AG10803 (cell line): Measurements from ENCODE around the gene KATNBL1.
"Not testable (repeated sequence)": the region's sequence is repeated elsewhere in the genome, so short reads cannot be mapped to it uniquely, and the experiment has no call there.

Experiments used
- DNase-seq: peaks from one replicate; pipeline ENCODE4 v3.0.0; 2010; ENCODE audit warnings: low read depth
- H3K4me3 ChIP-seq: 2 replicates; pipeline ENCODE4 v1.5.1; 2011; ENCODE audit warnings: mild to moderate bottlenecking, low read length, control low read depth
- CTCF ChIP-seq: conservative IDR thresholded peaks from 2 replicates; pipeline ENCODE4 v1.5.1; 2011; ENCODE audit warnings: mild to moderate bottlenecking, low read length, control low read depth, inconsistent platforms

KATNBL1 gene

GRCh38 chr15:34203305-34203704, 6.6 kb downstream of the KATNBL1 start:
- no peak for TF ChIP-seq CTCF
- H3K4me3 ChIP-seq = no peak overlapping the region
- no peak for DNase-seq

GRCh38 chr15:34193272-34193671, 16.6 kb downstream of the KATNBL1 start:
- not testable (repeated sequence) for DNase-seq, H3K4me3 ChIP-seq

- DNase-seq = peak; percentile 16
- TF ChIP-seq CTCF = no peak
- H3K4me3 ChIP-seq = no peak overlapping the region
Observed at GRCh38 chr15:34188711-34189110, 21.2 kb downstream of the KATNBL1 start.

GRCh38 chr15:34185666-34186065, 24.2 kb downstream of the KATNBL1 start:
- TF ChIP-seq CTCF = no peak
- no peak overlapping the region for H3K4me3 ChIP-seq
- DNase-seq = no peak

- no peak for DNase-seq
- no peak overlapping the region for H3K4me3 ChIP-seq
- no peak for TF ChIP-seq CTCF
Observed at GRCh38 chr15:34182942-34183341, 27.0 kb downstream of the KATNBL1 start.

- TF ChIP-seq CTCF = no peak
- DNase-seq = no peak
- H3K4me3 ChIP-seq = no peak overlapping the region
Observed at GRCh38 chr15:34179234-34179633, 30.7 kb downstream of the KATNBL1 start.

GRCh38 chr15:34165987-34166573, 43.8 kb downstream of the KATNBL1 start:
- not testable (repeated sequence) for DNase-seq, H3K4me3 ChIP-seq

GRCh38 chr15:34161329-34161963, 48.5 kb downstream of the KATNBL1 start:
- no peak overlapping the region for H3K4me3 ChIP-seq
- no peak for TF ChIP-seq CTCF
- DNase-seq = no peak
